SK-N-SH (cell line): Measurements from ENCODE around the gene MMS19. TPM values are rescaled to one million over a fixed set of nuclear protein-coding genes. Genes with fewer than 3 reads are reported as not detected.

ENCODE experiments used
- CTCF ChIA-PET: fragments of 300-600, 350-600 bp; formaldehyde crosslinking; extraction: SDS; loops from one replicate; lab custom pipeline; 2021; lab: Yijun Ruan, JAX
- POLR2A ChIA-PET: fragments of 350-600 bp; sonication (Branson Sonifier 250); formaldehyde crosslinking; extraction: SDS; loops from one replicate; lab custom pipeline; 2020; ENCODE audit warnings: antibody characterized with exemption, inconsistent platforms; lab: Yijun Ruan, JAX
- DNase-seq: peaks from one replicate; pipeline ENCODE4 v3.0.0; 2012
- H2AFZ ChIP-seq: fragments of 200-600 bp; sonication (generic); 2 replicates; pipeline ENCODE4 v1.8.1; 2016; ENCODE audit warnings: antibody characterized with exemption, mild to moderate bottlenecking, low read depth
- H3F3A ChIP-seq: fragments of 200-600 bp; sonication (generic); replicated peaks from 2 replicates; pipeline ENCODE3; 2016; ENCODE audit warnings: antibody characterized with exemption, mild to moderate bottlenecking; ENCODE audit not compliant: insufficient read depth
- H3K27ac ChIP-seq, 2 experiments: fragments of 200-500 bp in 1 of 2; fragments of 200-600 bp in 1 of 2; sonication (Bioruptor generic) in 1 of 2; sonication (generic), shearing (Covaris generic) in 1 of 2; 2 replicates each; pipeline versions ENCODE4 v1.5.1 to v1.6.1; 2014 to 2016; ENCODE audit warnings: low read depth in 2 of 2, inconsistent platforms in 1 of 2, low read length in 1 of 2, mild to moderate bottlenecking in 1 of 2, mixed read lengths in 1 of 2
- H3K27me3 ChIP-seq: fragments of 200-600 bp; sonication (generic), shearing (Covaris generic); 2 replicates; pipeline ENCODE4 v1.6.1; 2016; ENCODE audit warnings: mixed run types; ENCODE audit not compliant: insufficient read depth
- H3K36me3 ChIP-seq, 2 experiments: fragments of 200-500 bp in 1 of 2; fragments of 200-600 bp in 1 of 2; sonication (Bioruptor generic) in 1 of 2; sonication (generic) in 1 of 2; replicated peaks in 1 of 2; 2 replicates each; pipeline versions ENCODE3 to v1.5.1; 2014 to 2016; ENCODE audit warnings: low read length in 1 of 2, mild to moderate bottlenecking in 1 of 2; ENCODE audit not compliant: insufficient read depth in 2 of 2, control insufficient read depth in 1 of 2
- H3K4me1 ChIP-seq, 2 experiments: fragments of 200-500 bp in 1 of 2; fragments of 200-600 bp in 1 of 2; sonication (Bioruptor generic) in 1 of 2; sonication (generic), shearing (Covaris generic) in 1 of 2; 2 replicates each; pipeline versions ENCODE4 v1.5.1 to v1.6.1; 2014 to 2016; ENCODE audit warnings: low read depth in 1 of 2, low read length in 1 of 2, mixed run types in 1 of 2; ENCODE audit not compliant: insufficient read depth in 2 of 2, control insufficient read depth in 1 of 2
- H3K4me2 ChIP-seq: fragments of 200-600 bp; sonication (generic), shearing (Covaris generic); 2 replicates; pipeline ENCODE4 v1.6.1; 2017; ENCODE audit warnings: mixed run types
- H3K4me3 ChIP-seq, 2 experiments: fragments of 200-500 bp in 1 of 2; fragments of 200-600 bp in 1 of 2; sonication (Bioruptor generic) in 1 of 2; sonication (generic), shearing (Covaris generic) in 1 of 2; 2 replicates each; pipeline versions ENCODE4 v1.5.1 to v1.8.1; 2014 to 2016; ENCODE audit warnings: low read depth in 2 of 2, inconsistent platforms in 1 of 2, low read length in 1 of 2, mild to moderate bottlenecking in 1 of 2, mixed read lengths in 1 of 2, moderate library complexity in 1 of 2
- H3K79me2 ChIP-seq: fragments of 200-600 bp; sonication (generic); 2 replicates; pipeline ENCODE4 v1.8.1; 2017; ENCODE audit warnings: mild to moderate bottlenecking; ENCODE audit not compliant: insufficient read depth
- H3K9ac ChIP-seq: fragments of 200-600 bp; sonication (generic); 2 replicates; pipeline ENCODE4 v1.6.1; 2017; ENCODE audit warnings: mixed run types
- H3K9me2 ChIP-seq: fragments of 200-600 bp; sonication (generic); 2 replicates; pipeline ENCODE4 v1.6.1; 2017; ENCODE audit warnings: mixed run types
- H3K9me3 ChIP-seq: fragments of 200-600 bp; sonication (generic); 2 replicates; pipeline ENCODE4 v1.6.1; 2017; ENCODE audit warnings: mixed run types, mild to moderate bottlenecking, moderate library complexity
- H4K20me1 ChIP-seq: fragments of 200-600 bp; sonication (generic); 2 replicates; pipeline ENCODE4 v1.6.1; 2017; ENCODE audit warnings: mild to moderate bottlenecking, mixed run types; ENCODE audit not compliant: insufficient read depth
- CHD2 ChIP-seq: fragments of 150-350 bp; IDR thresholded peaks from 2 replicates; pipeline ENCODE4 v1.6.1; 2018; ENCODE audit warnings: low read length; ENCODE audit not compliant: partially characterized antibody
- EP300 ChIP-seq, 2 experiments: IDR thresholded peaks; 2 replicates each; pipeline versions ENCODE4 v1.4.0 to v1.6.1; 2012; ENCODE audit warnings: borderline replicate concordance in 1 of 2, low read depth in 1 of 2, low read length in 1 of 2
- NFIC ChIP-seq: IDR thresholded peaks from 2 replicates; pipeline ENCODE4 v1.4.0; 2012; ENCODE audit warnings: borderline replicate concordance
- RCOR1 ChIP-seq: fragments of 150-350 bp; IDR thresholded peaks from 2 replicates; pipeline ENCODE4 v1.6.1; 2017; ENCODE audit warnings: antibody characterized with exemption, low read length
- RFX5 ChIP-seq: IDR thresholded peaks from 2 replicates; pipeline ENCODE4 v1.6.1; 2012; ENCODE audit warnings: mild to moderate bottlenecking, improper control_type of control experiment, low read length
- TAF1 ChIP-seq: IDR thresholded peaks from 2 replicates; pipeline ENCODE4 v1.6.1; 2012; ENCODE audit warnings: low read depth, mild to moderate bottlenecking, low read length, moderate library complexity, borderline replicate concordance
- TEAD4 ChIP-seq: IDR thresholded peaks from 2 replicates; pipeline ENCODE4 v1.4.0; 2012; ENCODE audit warnings: mild to moderate bottlenecking, borderline replicate concordance; ENCODE audit not compliant: insufficient read depth
- YY1 ChIP-seq: IDR thresholded peaks from 2 replicates; pipeline ENCODE4 v1.4.0; 2012; ENCODE audit warnings: low read depth, mild to moderate bottlenecking
- WGBS: methylation state at CpG from one replicate; pipeline ENCODE4 v1.1.6; 2017; ENCODE audit warnings: low lambda C conversion rate; 5-methylcytosine and 5-hydroxymethylcytosine counted together
- polyA plus RNA-seq, 3 experiments: library from polyadenylated mRNA; depleted of rRNA; stranded (reverse); fragments of >200 nt; gene quantifications; 2 replicates each; pipeline ENCODE4 v1.2.3, GENCODE V29; 2012
- TF ChIP-seq, protein P1 (sequence below): fragments of 150-350 bp; IDR thresholded peaks from 2 replicates; pipeline ENCODE4 v1.6.1; 2016; ENCODE audit warnings: mild to moderate bottlenecking, low read depth, low read length

MMS19 gene
- polyA plus RNA-seq, 1 of the 3 experiments (the other 2 are of a cell fraction) = 56.9 TPM

DNA sequence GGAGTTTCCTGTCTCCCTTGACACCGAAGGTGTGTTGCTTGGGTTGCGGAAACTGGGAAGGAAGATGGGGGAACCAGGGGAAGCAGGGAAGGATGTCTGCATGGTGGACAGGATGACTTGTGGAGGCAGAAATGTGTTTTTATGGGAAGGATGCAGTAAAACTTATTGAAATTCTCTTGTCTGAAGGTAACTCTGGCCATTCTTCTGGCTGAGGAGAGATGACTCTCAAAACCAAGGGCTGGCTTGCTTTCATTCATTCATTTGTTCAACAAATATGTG lies 2.0 kb upstream of the MMS19 start:
- Histone ChIP-seq H4K20me1 (peaks cover 66% of the 10 kb centered on the region), H3K36me3 (peaks cover 0 to 7% of the 10 kb centered on the region in 2 experiments), H3K4me1 (peaks cover 8 to 12% of the 10 kb centered on the region in 2 experiments; a peak in 3 of 4 replicates), H3K9me3 (no peaks in the 10 kb centered on the region), H3K9me2 (no peaks in the 10 kb centered on the region), H2AFZ (no peak overlapping the region), H3K4me2 (peak overlapping the region; percentile 89), H3K79me2 (peaks cover 92% of the 10 kb centered on the region), H3K9ac (peak overlapping the region; percentile 84), H3F3A (peaks cover 10% of the 10 kb centered on the region), H3K27me3 (no peaks in the 10 kb centered on the region), H3K4me3 (peak overlapping the region; percentile 87 to 93; a peak in 3 of 4 replicates), H3K27ac (peak overlapping the region in 1 of 2 experiments; percentile 89; a peak in 1 of 4 replicates)
- ChIA-PET CTCF (interaction anchor here (1.0 to 2.0 kb wide), 2 partner anchors 34 to 53 kb away, joined by 5 to 13 read pairs; no protein-coding TSS in a partner anchor), POLR2A (no interaction called here)
- 98% methylated on average over 2 of the region's 2 CpGs for WGBS
- TF ChIP-seq TEAD4 (no peak), RFX5 (no peak), EP300 (IDR thresholded peaks at IDR 0.05; ENCODE audit: borderline replicate concordance in 1 of 2, low read depth in 1 of 2, low read length in 1 of 2) (no peak), YY1 (no peak), NFIC (no peak), CHD2 (no peak)
- TF ChIP-seq, protein P1, sequence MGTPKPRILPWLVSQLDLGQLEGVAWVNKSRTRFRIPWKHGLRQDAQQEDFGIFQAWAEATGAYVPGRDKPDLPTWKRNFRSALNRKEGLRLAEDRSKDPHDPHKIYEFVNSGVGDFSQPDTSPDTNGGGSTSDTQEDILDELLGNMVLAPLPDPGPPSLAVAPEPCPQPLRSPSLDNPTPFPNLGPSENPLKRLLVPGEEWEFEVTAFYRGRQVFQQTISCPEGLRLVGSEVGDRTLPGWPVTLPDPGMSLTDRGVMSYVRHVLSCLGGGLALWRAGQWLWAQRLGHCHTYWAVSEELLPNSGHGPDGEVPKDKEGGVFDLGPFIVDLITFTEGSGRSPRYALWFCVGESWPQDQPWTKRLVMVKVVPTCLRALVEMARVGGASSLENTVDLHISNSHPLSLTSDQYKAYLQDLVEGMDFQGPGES = no peak
- DNase-seq = no peak

DNA sequence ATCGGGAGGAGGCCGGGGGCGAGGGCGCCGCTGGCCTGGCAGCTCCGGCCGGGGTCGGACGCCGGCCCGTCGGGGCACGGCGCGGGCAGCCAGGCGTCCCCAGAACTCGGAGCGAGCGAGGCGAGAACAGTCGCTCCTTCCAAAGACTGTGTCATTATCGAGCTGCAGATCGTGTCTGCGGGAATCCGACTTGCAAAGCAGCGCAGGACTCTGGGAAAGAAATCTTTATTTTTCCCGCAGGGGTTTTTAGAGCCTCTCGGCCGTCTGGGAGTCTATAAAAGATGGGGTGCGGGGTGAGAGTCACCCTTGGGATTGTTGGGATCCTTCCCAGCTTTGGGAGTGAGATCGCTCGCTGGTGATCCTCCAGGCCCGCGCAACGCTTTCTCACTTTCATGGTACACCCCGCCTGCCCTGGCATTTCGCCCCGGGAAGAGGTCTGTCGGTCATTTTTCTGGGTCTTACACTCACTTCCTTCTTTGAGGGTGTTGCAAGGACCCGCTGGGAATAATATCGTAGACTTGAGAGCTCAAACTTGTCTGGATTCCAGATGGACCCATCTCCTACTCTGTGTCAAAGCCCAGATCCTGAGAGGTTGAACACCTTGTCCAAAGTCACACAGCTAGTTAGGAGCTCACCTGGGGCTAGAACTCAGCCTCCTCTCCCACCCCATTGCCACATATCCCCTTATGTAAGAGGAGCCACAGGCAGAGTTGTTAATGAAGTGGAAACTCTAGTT lies 1.5 kb upstream of the MMS19 start:
- Histone ChIP-seq H3K4me2 (peak overlapping the region; percentile 89), H3K27me3 (no peaks in the 10 kb centered on the region), H3K27ac (peak overlapping the region; percentile 64 to 89), H3K4me3 (peak overlapping the region; percentile 87 to 93), H3K36me3 (peaks cover 0 to 7% of the 10 kb centered on the region in 2 experiments), H4K20me1 (peaks cover 66% of the 10 kb centered on the region), H3K9ac (peak overlapping the region; percentile 84), H3K9me3 (no peaks in the 10 kb centered on the region), H3K9me2 (no peaks in the 10 kb centered on the region), H3K79me2 (peaks cover 92% of the 10 kb centered on the region), H3F3A (peaks cover 10% of the 10 kb centered on the region), H2AFZ (peak overlapping the region; percentile 80; the same call in 1 of the 2 replicates), H3K4me1 (peaks cover 13 to 16% of the 10 kb centered on the region in 2 experiments; a peak in 3 of 4 replicates)
- POLR2A ChIA-PET = interaction anchor here (1.2 to 1.4 kb wide), 3 partner anchors 12 to 53 kb away, joined by 3 to 5 read pairs (median 4); no protein-coding TSS in a partner anchor
- TF ChIP-seq RCOR1 = no peak
- TF ChIP-seq TAF1 = 0 out of 2 replicates have a peak, but pooled peaks have one; percentile 23
- peak; percentile 39 for DNase-seq
- CTCF ChIA-PET = interaction anchor here (1.0 to 2.0 kb wide), 6 partner anchors 19 to 183 kb away, joined by 3 to 13 read pairs (median 4); partner anchors contain the start of gene ANKRD2
- WGBS = 14% methylated on average over 29 of the region's 41 CpGs
